ENCODE data around the gene GRAP2.

Gene GRAP2

GRCh38 chr22:39939830-39940229 is 38.9 kb downstream of the GRAP2 start:
- Histone ChIP-seq H3K36me3 (ENCODE audit: insufficient read depth, low read length) (no peaks in the 10 kb centered on the region), H3K4me1 (ENCODE audit: insufficient read depth, low read length) (no peaks in the 10 kb centered on the region), H3K27me3 (ENCODE audit: control insufficient read depth in 1 of 2, insufficient read depth in 2 of 2, low read length in 2 of 2) (no peaks in the 10 kb centered on the region), H3K9me3 (ENCODE audit: low read length) (no peaks in the 10 kb centered on the region), H3K4me3 (ENCODE audit: low read depth in 1 of 2, low read length in 2 of 2) (no peak overlapping the region), H3K27ac (ENCODE audit: low read depth, low read length) (no peak overlapping the region), H3K9ac (ENCODE audit: low read length) (no peak overlapping the region)

GRCh38 chr22:39940757-39941305 is 39.9 kb downstream of the GRAP2 start:
- Histone ChIP-seq H3K36me3 (ENCODE audit: insufficient read depth, low read length) (no peaks in the 10 kb centered on the region), H3K27me3 (ENCODE audit: control insufficient read depth in 1 of 2, insufficient read depth in 2 of 2, low read length in 2 of 2) (no peaks in the 10 kb centered on the region), H3K4me1 (ENCODE audit: insufficient read depth, low read length) (no peaks in the 10 kb centered on the region), H3K4me3 (ENCODE audit: low read depth in 1 of 2, low read length in 2 of 2) (no peak overlapping the region), H3K9me3 (ENCODE audit: low read length) (no peaks in the 10 kb centered on the region), H3K9ac (ENCODE audit: low read length) (no peak overlapping the region), H3K27ac (ENCODE audit: low read depth, low read length) (no peak overlapping the region)

DNA sequence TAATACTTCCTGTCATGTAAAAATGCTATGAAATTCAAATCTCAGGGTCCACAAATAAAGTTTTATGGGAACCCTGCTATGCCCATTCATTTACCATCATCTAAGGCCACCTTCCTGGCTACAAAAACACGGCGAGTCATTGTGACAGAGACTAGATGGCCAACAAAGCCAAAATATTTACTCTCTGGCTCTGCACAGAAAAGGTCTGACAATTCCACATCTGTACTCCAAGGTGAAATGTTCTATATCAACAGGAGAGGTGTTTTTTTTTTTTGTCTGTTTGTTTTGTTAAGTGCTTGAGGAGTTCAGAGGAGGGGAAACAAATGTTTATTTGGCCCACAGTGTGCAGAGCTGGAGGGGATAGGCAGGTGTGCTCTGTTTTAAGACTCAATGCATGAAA is 40.7 kb downstream of the GRAP2 start:
- no peaks in the 10 kb centered on the region for H3K27me3 ChIP-seq (ENCODE audit: control insufficient read depth in 1 of 2, insufficient read depth in 2 of 2, low read length in 2 of 2)
- H3K9me3 ChIP-seq (ENCODE audit: low read length): no peaks in the 10 kb centered on the region
- H3K4me3 ChIP-seq (ENCODE audit: low read depth in 1 of 2, low read length in 2 of 2): no peak overlapping the region
- no peak overlapping the region for H3K27ac ChIP-seq (ENCODE audit: low read depth, low read length)
- no peaks in the 10 kb centered on the region for H3K4me1 ChIP-seq (ENCODE audit: insufficient read depth, low read length)
- no peaks in the 10 kb centered on the region for H3K36me3 ChIP-seq (ENCODE audit: insufficient read depth, low read length)
- H3K9ac ChIP-seq (ENCODE audit: low read length): no peak overlapping the region

DNA sequence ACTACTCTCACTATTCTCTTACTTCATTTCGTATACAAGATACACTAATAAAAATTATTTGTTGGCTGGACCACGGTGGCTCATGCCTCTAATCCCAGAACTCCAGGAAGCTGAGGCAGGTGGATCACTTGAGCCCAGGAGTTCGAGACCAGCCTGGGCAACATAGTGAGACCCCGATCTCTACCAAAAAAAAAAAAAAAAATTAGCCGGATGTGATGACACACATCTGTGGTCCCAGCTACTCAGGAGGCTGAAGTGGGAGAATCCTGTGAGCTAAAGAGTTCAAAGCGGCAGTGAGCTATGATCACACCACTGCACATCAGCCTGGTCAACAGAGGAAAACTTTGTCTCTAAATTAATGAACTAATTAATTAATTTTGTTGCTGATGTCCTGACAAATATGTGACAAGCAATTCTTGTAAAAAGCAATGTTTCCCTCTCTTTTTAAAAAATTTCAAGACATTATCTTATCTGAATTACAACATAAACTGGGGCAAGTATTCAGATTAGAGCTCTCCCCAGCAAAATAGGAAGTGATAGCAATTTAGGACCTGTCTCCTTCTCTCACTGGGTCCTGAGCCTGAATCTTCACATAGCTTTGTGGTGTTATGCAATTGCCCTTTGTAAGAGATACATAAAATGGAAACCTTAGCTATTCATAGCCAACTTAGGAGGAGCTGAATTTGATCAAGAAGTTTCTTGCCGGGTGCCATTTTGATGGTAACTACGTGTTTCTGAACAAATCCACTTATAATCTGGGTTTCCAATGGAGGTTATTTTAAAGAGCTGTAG is 41.8 kb downstream of the GRAP2 start:
- no peaks in the 10 kb centered on the region for H3K27me3 ChIP-seq (ENCODE audit: control insufficient read depth in 1 of 2, insufficient read depth in 2 of 2, low read length in 2 of 2)

DNA sequence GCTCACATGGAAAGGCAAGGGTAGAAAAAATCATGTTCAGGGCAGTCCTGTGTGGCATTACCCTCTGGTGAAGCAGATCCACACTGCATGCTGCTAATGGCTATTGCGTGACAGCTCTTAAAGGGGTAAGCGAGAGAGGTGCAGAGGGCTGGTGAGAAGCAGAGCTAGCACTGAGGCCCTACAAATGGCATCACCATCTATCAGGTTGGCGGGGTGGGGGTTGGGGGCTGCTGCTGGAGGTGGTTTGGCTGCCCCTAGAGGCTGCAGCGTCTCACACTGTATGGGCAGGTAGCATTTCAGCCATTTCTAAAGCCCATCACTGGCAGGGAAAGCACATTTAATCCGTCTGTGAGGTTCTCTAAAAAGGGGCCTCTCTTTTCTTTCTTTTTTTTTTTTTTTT is 42.5 kb downstream of the GRAP2 start:
- Histone ChIP-seq H3K4me3 (ENCODE audit: low read depth in 1 of 2, low read length in 2 of 2) (no peak overlapping the region), H3K36me3 (ENCODE audit: insufficient read depth, low read length) (no peaks in the 10 kb centered on the region), H3K27ac (ENCODE audit: low read depth, low read length) (no peak overlapping the region), H3K9me3 (ENCODE audit: low read length) (no peaks in the 10 kb centered on the region), H3K4me1 (ENCODE audit: insufficient read depth, low read length) (no peaks in the 10 kb centered on the region), H3K9ac (ENCODE audit: low read length) (no peak overlapping the region), H3K27me3 (ENCODE audit: control insufficient read depth in 1 of 2, insufficient read depth in 2 of 2, low read length in 2 of 2) (no peaks in the 10 kb centered on the region)

More for the DNA sequence above, 41.8 kb downstream of the GRAP2 start:
- Histone ChIP-seq H3K36me3 (ENCODE audit: insufficient read depth, low read length) (no peaks in the 10 kb centered on the region), H3K4me3 (ENCODE audit: low read depth in 1 of 2, low read length in 2 of 2) (no peak overlapping the region), H3K27ac (ENCODE audit: low read depth, low read length) (no peak overlapping the region), H3K9ac (ENCODE audit: low read length) (no peak overlapping the region), H3K4me1 (ENCODE audit: insufficient read depth, low read length) (no peaks in the 10 kb centered on the region), H3K9me3 (ENCODE audit: low read length) (no peaks in the 10 kb centered on the region)

DNA sequence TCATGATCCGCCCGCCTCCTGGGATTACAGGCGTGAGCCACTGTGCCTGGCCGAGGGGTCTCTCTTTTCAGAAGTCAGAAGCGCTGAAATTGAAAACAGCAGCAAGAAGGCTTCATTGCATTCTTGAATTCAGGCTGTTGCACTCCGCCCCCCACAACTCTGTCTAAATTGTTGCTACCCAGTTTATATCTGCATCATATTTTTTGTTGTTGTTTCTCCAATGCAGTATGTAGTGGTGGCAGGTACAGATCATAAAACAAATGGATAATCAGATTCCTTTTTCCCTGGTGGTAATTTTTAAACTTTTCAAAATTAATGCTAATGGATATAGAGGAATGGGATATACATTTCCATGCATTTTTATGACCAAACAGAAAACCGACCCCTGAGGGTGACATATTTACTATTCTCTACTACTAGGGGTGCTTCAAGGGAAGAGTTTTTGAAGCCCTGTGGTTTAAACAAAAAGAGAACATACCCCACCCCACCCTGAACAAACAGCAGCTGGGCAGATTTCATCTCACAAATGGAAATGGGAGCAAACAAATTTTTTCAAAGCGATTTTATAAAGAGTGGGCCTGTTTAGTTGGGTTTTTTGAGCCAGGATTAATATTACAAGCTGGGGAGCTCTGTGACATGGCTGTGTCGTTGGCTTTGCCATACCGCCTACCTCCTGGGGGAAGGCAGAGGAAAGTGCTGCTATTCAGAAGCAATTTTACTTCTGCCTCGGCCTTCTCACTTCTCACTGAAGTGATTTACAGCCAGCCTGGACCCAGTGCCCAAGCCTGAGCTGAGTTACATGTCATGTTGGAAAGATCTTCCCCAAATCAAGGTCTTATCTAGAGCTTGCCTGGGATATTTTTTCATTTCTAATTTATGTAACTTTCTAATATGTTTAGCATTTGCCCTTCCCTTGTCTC is 43.3 kb downstream of the GRAP2 start:
- H3K9me3 ChIP-seq (ENCODE audit: low read length): no peaks in the 10 kb centered on the region
- no peak overlapping the region for H3K27ac ChIP-seq (ENCODE audit: low read depth, low read length)
- H3K36me3 ChIP-seq (ENCODE audit: insufficient read depth, low read length): no peaks in the 10 kb centered on the region

GRCh38 chr22:39946126-39946502 is 45.2 kb downstream of the GRAP2 start:
- no peaks in the 10 kb centered on the region for H3K27me3 ChIP-seq (ENCODE audit: control insufficient read depth in 1 of 2, insufficient read depth in 2 of 2, low read length in 2 of 2)
- H3K9ac ChIP-seq (ENCODE audit: low read length): no peak overlapping the region
- H3K9me3 ChIP-seq (ENCODE audit: low read length): no peaks in the 10 kb centered on the region
- no peak overlapping the region for H3K4me3 ChIP-seq (ENCODE audit: low read depth in 1 of 2, low read length in 2 of 2)
- no peaks in the 10 kb centered on the region for H3K4me1 ChIP-seq (ENCODE audit: insufficient read depth, low read length)
- no peak overlapping the region for H3K27ac ChIP-seq (ENCODE audit: low read depth, low read length)
- H3K36me3 ChIP-seq (ENCODE audit: insufficient read depth, low read length): no peaks in the 10 kb centered on the region

More for the DNA sequence above, 43.3 kb downstream of the GRAP2 start:
- Histone ChIP-seq H3K4me3 (ENCODE audit: low read depth in 1 of 2, low read length in 2 of 2) (no peak overlapping the region), H3K27me3 (ENCODE audit: control insufficient read depth in 1 of 2, insufficient read depth in 2 of 2, low read length in 2 of 2) (no peaks in the 10 kb centered on the region), H3K9ac (ENCODE audit: low read length) (no peak overlapping the region), H3K4me1 (ENCODE audit: insufficient read depth, low read length) (no peaks in the 10 kb centered on the region)

DNA sequence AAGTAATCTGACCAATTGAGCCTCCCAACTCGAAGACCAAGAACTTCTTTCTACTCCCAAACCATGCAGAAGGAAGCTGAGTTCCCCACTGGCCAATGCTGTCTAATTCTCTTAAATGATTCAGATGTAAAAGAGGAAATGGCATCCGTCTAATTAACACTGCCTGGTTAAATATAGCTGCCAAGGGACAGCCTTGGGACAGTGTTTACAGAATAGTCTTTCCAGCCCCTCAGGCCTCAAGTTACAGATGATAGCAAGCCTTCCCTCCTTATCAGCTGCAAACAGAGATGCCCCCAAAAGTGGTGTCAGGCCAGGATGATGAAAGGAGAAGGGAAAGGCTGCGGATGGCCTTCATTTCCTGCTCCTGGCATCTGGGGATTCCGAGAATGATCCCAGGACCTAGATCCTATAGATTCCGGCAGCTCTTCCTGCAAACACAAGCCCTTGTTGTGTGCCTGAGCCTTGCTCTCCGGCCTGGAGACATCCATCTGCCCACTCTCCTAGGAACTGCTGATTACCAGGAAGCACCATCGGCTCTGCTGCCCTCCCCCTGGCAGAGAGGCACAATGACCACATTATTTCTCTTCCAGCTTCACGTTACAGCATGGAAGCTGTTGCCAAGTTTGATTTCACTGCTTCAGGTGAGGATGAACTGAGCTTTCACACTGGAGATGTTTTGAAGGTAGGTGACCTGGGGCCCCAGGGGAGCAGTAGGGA is 45.8 kb downstream of the GRAP2 start:
- Histone ChIP-seq H3K9me3 (ENCODE audit: low read length) (no peaks in the 10 kb centered on the region), H3K4me1 (ENCODE audit: insufficient read depth, low read length) (no peaks in the 10 kb centered on the region), H3K36me3 (ENCODE audit: insufficient read depth, low read length) (no peaks in the 10 kb centered on the region), H3K4me3 (ENCODE audit: low read depth in 1 of 2, low read length in 2 of 2) (no peak overlapping the region), H3K27ac (ENCODE audit: low read depth, low read length) (no peak overlapping the region), H3K9ac (ENCODE audit: low read length) (no peak overlapping the region), H3K27me3 (ENCODE audit: control insufficient read depth in 1 of 2, insufficient read depth in 2 of 2, low read length in 2 of 2) (no peaks in the 10 kb centered on the region)

DNA sequence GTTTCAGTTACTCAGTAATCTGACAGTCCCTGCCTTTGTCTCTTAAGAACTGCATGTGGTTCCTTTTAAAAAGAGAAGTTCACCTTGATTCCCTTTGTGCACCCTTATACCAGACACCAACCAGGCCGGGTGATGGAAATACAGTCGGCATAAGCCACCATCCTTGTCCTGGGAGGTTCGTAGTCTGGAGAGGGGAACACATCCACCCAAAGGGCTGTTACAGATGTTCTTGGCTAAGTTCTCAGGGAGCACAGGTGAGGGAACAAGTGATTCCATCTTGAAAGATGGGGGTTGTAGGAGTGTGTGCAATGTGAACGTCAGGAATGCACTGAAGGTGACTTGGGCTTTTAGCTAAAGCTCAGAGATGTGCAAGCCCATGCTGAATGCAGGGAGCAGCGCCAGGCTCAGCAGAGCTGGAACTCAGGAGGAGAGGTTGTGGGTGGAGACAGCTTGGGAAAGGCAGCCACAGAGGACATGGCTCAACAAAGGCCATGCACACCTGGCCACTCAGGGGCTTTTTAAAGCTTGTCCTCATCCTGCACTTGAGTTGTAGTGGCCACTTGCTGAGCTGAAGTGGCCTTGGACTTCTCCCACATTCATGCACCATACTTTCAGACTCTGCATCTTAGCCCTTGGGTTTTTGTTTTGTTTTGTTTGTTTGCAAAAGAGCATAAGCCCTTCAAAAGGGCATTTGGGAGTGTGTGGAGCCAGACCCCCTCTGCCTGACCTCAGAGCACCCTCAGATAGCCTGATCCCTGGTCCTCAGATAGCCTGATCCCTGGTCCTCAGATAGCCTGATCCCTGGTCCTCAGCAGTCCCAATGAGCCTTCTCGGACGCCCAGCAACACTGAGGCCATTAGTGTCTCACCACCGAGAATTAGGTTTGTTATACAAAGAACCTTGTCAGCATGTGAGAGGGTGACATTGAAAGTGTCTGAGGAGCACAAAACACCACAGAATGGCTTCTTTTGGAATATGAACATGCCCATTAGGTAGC is 46.6 kb downstream of the GRAP2 start:
- H3K27ac ChIP-seq (ENCODE audit: low read depth, low read length): no peak overlapping the region
- H3K4me3 ChIP-seq (ENCODE audit: low read depth in 1 of 2, low read length in 2 of 2): no peak overlapping the region
- no peaks in the 10 kb centered on the region for H3K36me3 ChIP-seq (ENCODE audit: insufficient read depth, low read length)
- no peaks in the 10 kb centered on the region for H3K27me3 ChIP-seq (ENCODE audit: control insufficient read depth in 1 of 2, insufficient read depth in 2 of 2, low read length in 2 of 2)
- H3K9me3 ChIP-seq (ENCODE audit: low read length): no peaks in the 10 kb centered on the region
- H3K4me1 ChIP-seq (ENCODE audit: insufficient read depth, low read length): no peaks in the 10 kb centered on the region
- no peak overlapping the region for H3K9ac ChIP-seq (ENCODE audit: low read length)

DNA sequence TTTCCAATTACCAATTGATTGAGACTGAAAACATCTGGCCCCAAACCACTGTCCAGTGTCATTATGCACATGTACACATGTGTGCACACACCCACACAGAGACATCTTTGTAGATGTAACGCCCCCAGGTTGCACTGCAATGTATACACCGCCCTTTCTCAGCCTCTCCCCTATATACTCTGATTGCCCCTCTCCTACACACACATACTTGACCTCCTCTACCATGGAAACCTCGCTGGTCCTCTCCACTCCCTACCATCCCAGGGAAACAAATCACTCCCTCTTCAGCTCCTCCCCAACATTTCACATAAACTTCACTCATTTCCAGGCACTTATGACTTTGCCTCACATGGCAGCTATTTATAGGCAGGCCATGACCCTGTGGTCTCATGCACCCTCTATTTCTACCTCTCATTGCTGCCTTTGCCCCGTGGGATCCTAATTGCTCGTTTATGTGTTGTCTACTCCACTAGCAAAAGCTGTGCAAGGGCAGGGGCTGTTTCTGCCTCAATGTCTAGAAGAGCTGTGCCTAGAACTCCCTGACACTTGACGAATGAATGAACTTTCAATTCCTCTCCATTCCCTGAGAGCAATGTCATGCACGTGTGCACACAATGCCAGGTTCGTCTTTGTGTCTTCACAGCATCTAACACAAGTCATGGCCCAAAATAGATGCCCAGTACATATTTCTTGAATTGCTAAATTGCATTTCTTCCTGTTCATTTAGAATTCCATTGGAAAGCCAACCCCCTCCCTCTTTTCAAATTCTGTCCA is 49.3 kb downstream of the GRAP2 start:
- Histone ChIP-seq H3K4me1 (ENCODE audit: insufficient read depth, low read length) (no peaks in the 10 kb centered on the region), H3K4me3 (ENCODE audit: low read depth in 1 of 2, low read length in 2 of 2) (no peak overlapping the region), H3K9ac (ENCODE audit: low read length) (no peak overlapping the region), H3K36me3 (ENCODE audit: insufficient read depth, low read length) (no peaks in the 10 kb centered on the region), H3K27ac (ENCODE audit: low read depth, low read length) (no peak overlapping the region), H3K9me3 (ENCODE audit: low read length) (no peaks in the 10 kb centered on the region), H3K27me3 (ENCODE audit: control insufficient read depth in 1 of 2, insufficient read depth in 2 of 2, low read length in 2 of 2) (no peaks in the 10 kb centered on the region)

Data from muscle layer of colon (tissue), 2 donors.